Neural cell (in vitro differentiated cells): ENCODE results near the gene VAMP8. TPM values are rescaled to one million over a fixed set of nuclear protein-coding genes. Genes with fewer than 3 reads are reported as not detected.

ENCODE experiments used
- H2AFZ ChIP-seq: fragments of 200-600, 300-800 bp; sonication (generic), shearing (Covaris generic); 2 replicates; pipeline ENCODE4 v1.6.0; 2014; ENCODE audit warnings: low read depth, mild to moderate bottlenecking, antibody characterized with exemption, low read length, moderate library complexity
- H3F3A ChIP-seq: fragments of 200-600 bp; shearing (Covaris generic); 2 replicates; pipeline ENCODE4 v1.6.1; 2016; ENCODE audit warnings: mild to moderate bottlenecking, moderate library complexity, mixed read lengths, antibody characterized with exemption, low read length; ENCODE audit not compliant: insufficient read depth, poor library complexity, severe bottlenecking
- H3K27ac ChIP-seq: fragments of 200-600, 300-800 bp; sonication (generic), shearing (Covaris generic); 2 replicates; pipeline ENCODE4 v1.5.1; 2014; ENCODE audit warnings: mild to moderate bottlenecking, low read length, moderate library complexity
- H3K27me3 ChIP-seq: fragments of 300-800, 200-600 bp; sonication (generic), shearing (Covaris generic); 2 replicates; pipeline ENCODE4 v1.6.0; 2014; ENCODE audit warnings: mild to moderate bottlenecking, low read depth, low read length, moderate library complexity; ENCODE audit not compliant: insufficient read depth
- H3K36me3 ChIP-seq: fragments of 300-800, 200-600 bp; sonication (generic), shearing (Covaris generic); 2 replicates; pipeline ENCODE4 v1.5.1; 2014; ENCODE audit warnings: mild to moderate bottlenecking, antibody characterized with exemption, low read length, moderate library complexity; ENCODE audit not compliant: insufficient read depth
- H3K4me2 ChIP-seq: fragments of 300-800, 200-600 bp; sonication (generic), shearing (Covaris generic); 2 replicates; pipeline ENCODE4 v1.6.0; 2014; ENCODE audit warnings: mild to moderate bottlenecking, low read length
- H3K4me3 ChIP-seq: fragments of 300-800, 200-600 bp; sonication (generic), shearing (Covaris generic); 2 replicates; pipeline ENCODE4 v1.5.1; 2014; ENCODE audit warnings: mild to moderate bottlenecking, low read length, moderate library complexity
- H3K79me2 ChIP-seq: fragments of 200-600 bp; shearing (Covaris generic); replicated peaks from 2 replicates; pipeline ENCODE4 v1.6.0; 2014; ENCODE audit warnings: mild to moderate bottlenecking, low read length, moderate library complexity; ENCODE audit not compliant: insufficient read depth
- H3K9ac ChIP-seq: fragments of 300-800, 200-600 bp; sonication (generic), shearing (Covaris generic); 2 replicates; pipeline ENCODE4 v1.6.1; 2016; ENCODE audit warnings: mild to moderate bottlenecking, low read length, mixed read lengths
- H3K9me2 ChIP-seq: fragments of 200-600 bp; shearing (Covaris generic); 2 replicates; pipeline ENCODE4 v1.6.1; 2016; ENCODE audit warnings: mild to moderate bottlenecking, low read length, mixed read lengths; ENCODE audit not compliant: insufficient read depth
- H3K9me3 ChIP-seq: fragments of 200-600, 300-800 bp; sonication (generic), shearing (Covaris generic); 2 replicates; pipeline ENCODE4 v1.6.1; 2016; ENCODE audit warnings: mild to moderate bottlenecking, mixed run types, low read length, moderate library complexity, mixed read lengths
- H4K20me1 ChIP-seq: fragments of 200-600 bp; shearing (Covaris generic); 2 replicates; pipeline ENCODE4 v1.6.1; 2016; ENCODE audit warnings: mild to moderate bottlenecking, mixed run types; ENCODE audit not compliant: insufficient read depth
- CTCF ChIP-seq: fragments of 450-650 bp; IDR thresholded peaks from 2 replicates; pipeline ENCODE4 v1.5.1; 2014; ENCODE audit warnings: antibody characterized with exemption, mild to moderate bottlenecking, moderate library complexity; ENCODE audit not compliant: poor library complexity, severe bottlenecking
- EP300 ChIP-seq: fragments of 450-650 bp; conservative IDR thresholded peaks from 2 replicates; pipeline ENCODE4 v1.6.1; 2014; ENCODE audit warnings: antibody characterized with exemption, mild to moderate bottlenecking, moderate library complexity; ENCODE audit not compliant: poor library complexity, severe bottlenecking
- EZH2 ChIP-seq: fragments of 200-600, 300-800 bp; shearing (Covaris generic), sonication (generic); IDR thresholded peaks from 2 replicates; pipeline ENCODE4 v1.6.1; 2014; ENCODE audit warnings: antibody characterized with exemption, low read length, borderline replicate concordance, mild to moderate bottlenecking; ENCODE audit not compliant: insufficient read depth, poor library complexity, severe bottlenecking
- MXI1 ChIP-seq: fragments of 450-650 bp; conservative IDR thresholded peaks from 2 replicates; pipeline ENCODE4 v1.6.1; 2014; ENCODE audit warnings: antibody characterized with exemption, mild to moderate bottlenecking; ENCODE audit not compliant: poor library complexity, severe bottlenecking
- POLR2AphosphoS5 ChIP-seq: IDR thresholded peaks from 2 replicates; pipeline ENCODE4 v1.6.1; 2012
- RAD21 ChIP-seq: fragments of 450-650 bp; conservative IDR thresholded peaks from 2 replicates; pipeline ENCODE4 v1.6.1; 2014; ENCODE audit warnings: antibody characterized with exemption, mild to moderate bottlenecking, moderate library complexity
- REST ChIP-seq: IDR thresholded peaks from 2 replicates; pipeline ENCODE4 v1.6.1; 2012; ENCODE audit warnings: borderline replicate concordance
- SMC3 ChIP-seq: fragments of 450-650 bp; conservative IDR thresholded peaks from 2 replicates; pipeline ENCODE4 v1.6.1; 2014; ENCODE audit warnings: antibody characterized with exemption, mild to moderate bottlenecking, moderate library complexity; ENCODE audit not compliant: poor library complexity
- TAF1 ChIP-seq: IDR thresholded peaks from 2 replicates; pipeline ENCODE4 v1.6.1; 2012; ENCODE audit warnings: low read depth
- polyA plus RNA-seq: library from polyadenylated mRNA; depleted of rRNA; stranded (reverse); fragments of >200 nt; gene quantifications from 2 replicates; pipeline ENCODE4 v1.2.3, GENCODE V29; 2014

The VAMP8 gene
- polyA plus RNA-seq, 1 donor from 2014 or later, result not detected

- no peak overlapping the region for H3K9ac ChIP-seq
- no peak overlapping the region for H2AFZ ChIP-seq
- TF ChIP-seq RAD21 (no peak), CTCF (no peak)
- H3K27me3 ChIP-seq, result peaks cover 42% of the 10 kb centered on the region
- H3K4me3 ChIP-seq, result no peak overlapping the region
- no peaks in the 10 kb centered on the region for H4K20me1 ChIP-seq
- H3K79me2 ChIP-seq, result no peaks in the 10 kb centered on the region
- no peaks in the 10 kb centered on the region for H3K36me3 ChIP-seq
- no peaks in the 10 kb centered on the region for H3F3A ChIP-seq
- H3K4me2 ChIP-seq, result no peak overlapping the region
- no peaks in the 10 kb centered on the region for H3K9me3 ChIP-seq
- no peak overlapping the region for H3K27ac ChIP-seq
- no peaks in the 10 kb centered on the region for H3K9me2 ChIP-seq
These were observed 8.4 kb downstream of the VAMP8 start for GRCh38 chr2:85585781-85586105.

GRCh38 chr2:85588236-85588635 lies 10.8 kb downstream of the VAMP8 start:
- H3K9me3 ChIP-seq, result no peaks in the 10 kb centered on the region
- H4K20me1 ChIP-seq, result no peaks in the 10 kb centered on the region
- H3K9ac ChIP-seq, result no peak overlapping the region
- H3F3A ChIP-seq, result no peaks in the 10 kb centered on the region
- no peak overlapping the region for H2AFZ ChIP-seq
- no peak overlapping the region for H3K4me3 ChIP-seq
- TF ChIP-seq REST (no peak), POLR2AphosphoS5 (no peak), EP300 (no peak), CTCF (no peak), EZH2 (no peak), TAF1 (no peak)
- H3K27me3 ChIP-seq, result peaks cover 29% of the 10 kb centered on the region
- H3K79me2 ChIP-seq, result no peaks in the 10 kb centered on the region
- no peaks in the 10 kb centered on the region for H3K9me2 ChIP-seq
- no peak overlapping the region for H3K4me2 ChIP-seq
- H3K27ac ChIP-seq, result no peak overlapping the region
- no peaks in the 10 kb centered on the region for H3K36me3 ChIP-seq

GRCh38 chr2:85588645-85589044 lies 11.3 kb downstream of the VAMP8 start:
- H3K27me3 ChIP-seq, result peaks cover 25% of the 10 kb centered on the region
- TF ChIP-seq RAD21, result no peak
- TF ChIP-seq SMC3, result no peak
- no peak for TF ChIP-seq EP300
- no peak for TF ChIP-seq CTCF
- TF ChIP-seq POLR2AphosphoS5, result no peak
- TF ChIP-seq EZH2, result no peak
- no peak for TF ChIP-seq TAF1
- TF ChIP-seq MXI1, result no peak
- no peak for TF ChIP-seq REST
- H3K9me3 ChIP-seq, result no peaks in the 10 kb centered on the region
- no peaks in the 10 kb centered on the region for H3K36me3 ChIP-seq
- no peaks in the 10 kb centered on the region for H3K9me2 ChIP-seq
- no peak overlapping the region for H3K9ac ChIP-seq
- H3K4me2 ChIP-seq, result no peak overlapping the region
- H4K20me1 ChIP-seq, result no peaks in the 10 kb centered on the region
- H3K4me3 ChIP-seq, result no peak overlapping the region
- no peaks in the 10 kb centered on the region for H3K79me2 ChIP-seq
- H3K27ac ChIP-seq, result no peak overlapping the region
- no peaks in the 10 kb centered on the region for H3F3A ChIP-seq
- no peak overlapping the region for H2AFZ ChIP-seq
